HG03045 (cell line): Measurements from ENCODE around the gene SESN3.

Experiments
- ATAC-seq: cut with Tn5 transposase; IDR thresholded peaks from one replicate; pipeline ENCODE4 v1.9.1; 2021; ENCODE audit warnings: mild to moderate bottlenecking, moderate library complexity; ENCODE audit not compliant: unreplicated experiment

SESN3 gene

DNA sequence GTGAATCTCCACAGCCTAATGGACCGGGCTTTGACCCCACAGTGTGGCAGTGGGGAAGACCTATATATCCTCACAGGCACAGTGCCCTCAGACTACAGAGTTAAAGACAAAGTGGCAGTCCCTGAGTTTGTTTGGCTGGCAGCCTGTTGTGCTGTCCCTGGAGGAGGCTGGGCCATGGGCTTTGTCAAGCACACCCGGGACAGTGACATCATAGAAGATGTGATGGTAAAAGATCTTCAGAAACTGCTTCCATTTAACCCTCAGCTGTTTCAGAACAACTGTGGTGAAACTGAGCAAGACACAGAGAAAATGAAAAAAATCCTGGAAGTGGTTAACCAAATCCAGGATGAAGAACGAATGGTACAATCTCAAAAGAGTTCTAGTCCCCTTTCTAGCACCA is 102.4 kb downstream of the SESN3 start:
- ATAC-seq: no peak

DNA sequence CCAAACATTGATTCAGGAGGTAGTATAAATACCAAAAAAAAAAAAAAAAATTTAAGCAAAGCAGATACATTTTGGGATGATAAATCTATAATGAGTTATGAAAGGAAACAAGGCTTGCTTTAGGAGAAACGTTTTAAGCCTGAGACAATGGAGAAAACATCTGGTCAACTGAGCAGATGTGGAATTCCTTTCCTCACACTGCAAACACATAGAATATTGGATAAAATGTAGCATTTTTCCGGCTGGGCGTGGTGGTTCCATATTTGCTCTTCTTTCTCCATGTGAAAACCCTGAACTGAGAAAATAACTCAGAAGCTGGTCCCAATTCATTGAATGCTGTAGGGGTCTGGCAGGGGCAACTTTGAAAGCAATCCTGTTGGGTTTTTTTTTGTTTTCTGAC is 107.4 kb downstream of the SESN3 start:
- no peak for ATAC-seq

DNA sequence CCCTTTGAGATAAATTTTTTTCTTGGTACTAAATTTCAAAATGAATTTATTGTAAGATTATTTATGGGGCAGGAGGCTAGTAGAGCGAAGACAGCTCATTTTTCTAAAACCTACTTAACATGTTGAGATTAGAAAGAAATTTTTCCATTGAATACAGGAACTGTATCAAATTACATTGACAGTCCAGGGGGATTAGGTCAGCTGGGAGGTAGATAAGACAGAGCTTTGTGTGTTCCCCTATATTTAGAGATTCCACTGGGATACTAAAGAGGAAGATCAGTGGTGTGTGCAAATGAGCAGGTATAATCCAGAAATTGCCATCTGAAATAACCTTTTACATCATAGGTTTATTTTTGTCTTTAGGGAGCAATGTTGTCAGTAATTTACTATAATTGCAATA is 109.3 kb downstream of the SESN3 start:
- ATAC-seq: no peak

DNA sequence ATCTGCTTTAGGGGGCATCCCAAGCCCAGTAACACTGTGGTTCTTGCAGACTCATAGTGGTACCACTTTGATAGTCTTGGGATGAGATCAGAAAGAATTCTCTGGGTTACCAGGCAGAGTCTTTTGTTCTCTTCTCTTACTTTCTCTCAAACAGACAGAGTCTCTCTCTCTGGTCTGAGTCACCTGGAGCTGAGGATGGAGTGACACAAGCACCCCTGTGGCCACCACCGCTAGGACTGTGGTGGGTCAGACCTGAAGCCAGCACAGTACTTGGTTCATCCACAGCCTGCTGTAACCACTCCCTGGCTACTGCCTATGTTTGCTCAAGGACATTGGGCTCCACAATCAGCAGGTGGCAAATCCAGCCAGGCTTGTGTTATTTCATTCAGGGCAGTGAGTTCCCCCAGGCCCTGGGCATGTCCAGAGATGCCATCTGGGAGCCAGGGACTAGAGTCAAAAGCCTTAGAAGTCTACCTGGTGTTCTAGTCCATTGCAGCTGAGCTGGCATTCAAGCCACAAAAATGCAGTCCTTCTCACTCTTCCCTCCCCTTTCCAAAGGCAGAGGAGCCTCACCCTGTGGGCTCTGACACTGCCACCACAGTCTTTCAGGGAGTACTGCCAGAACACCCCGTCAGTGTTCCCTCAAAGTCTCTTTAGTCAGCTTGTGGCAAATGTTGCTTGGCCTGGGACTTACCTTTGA is 111.5 kb downstream of the SESN3 start:
- ATAC-seq: no peak

DNA sequence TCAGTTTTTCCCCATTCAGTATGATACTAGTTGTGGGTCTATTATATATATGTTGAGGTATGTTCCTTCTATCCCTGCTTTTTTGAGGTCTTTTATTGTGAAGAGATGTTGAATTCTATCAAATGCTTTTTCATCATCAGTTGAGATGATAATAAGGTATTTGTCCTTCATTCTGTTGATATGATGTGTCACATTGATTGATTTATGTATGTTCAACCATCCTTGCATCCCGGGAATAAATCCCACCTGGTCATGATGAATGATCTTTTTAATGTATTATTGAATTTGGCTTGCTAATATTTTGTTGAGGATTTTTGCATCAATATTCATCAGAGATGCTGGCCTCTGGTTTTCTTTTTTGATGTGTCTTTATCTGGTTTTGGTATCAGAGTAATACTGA is 115.4 kb downstream of the SESN3 start:
- no peak for ATAC-seq
